HG02759 (cell line): ENCODE results near the gene NEK4.
"Not testable (repeated sequence)": the region's sequence is repeated elsewhere in the genome, so short reads cannot be mapped to it uniquely, and the experiment has no call there.

Source experiments
- ATAC-seq: cut with Tn5 transposase; IDR thresholded peaks from one replicate; pipeline ENCODE4 v1.9.1; 2021; ENCODE audit warnings: mild to moderate bottlenecking, moderate library complexity; ENCODE audit not compliant: unreplicated experiment

NEK4 gene

GRCh38 chr3:52779837-52780585, 9.3 kb upstream of the NEK4 start:
- ATAC-seq: no peak

GRCh38 chr3:52779011-52779836, 8.5 kb upstream of the NEK4 start:
- peak; percentile 82 for ATAC-seq

- no peak for ATAC-seq
These were observed 7.4 kb upstream of the NEK4 start for GRCh38 chr3:52777959-52778805.

- no peak for ATAC-seq
These were observed 6.6 kb upstream of the NEK4 start, which contains the start of gene ITIH1 for GRCh38 chr3:52777127-52777958. ITIH1 (plus strand) TSS chr3:52777599; CDS start chr3:52777616, 17 bp downstream.

- not testable (repeated sequence) for ATAC-seq
These were observed 5.7 kb upstream of the NEK4 start for GRCh38 chr3:52776486-52776885.

GRCh38 chr3:52775877-52776276, 5.1 kb upstream of the NEK4 start:
- no peak for ATAC-seq

GRCh38 chr3:52774901-52775864, 4.4 kb upstream of the NEK4 start:
- ATAC-seq: no peak

- no peak for ATAC-seq
These were observed 3.5 kb upstream of the NEK4 start for GRCh38 chr3:52774066-52774713.

GRCh38 chr3:52773361-52774065, 2.8 kb upstream of the NEK4 start:
- no peak for ATAC-seq

- no peak for ATAC-seq
These were observed 962 bp upstream of the NEK4 start for GRCh38 chr3:52771702-52772101.

- ATAC-seq: no peak
These were observed 568 bp upstream of the NEK4 start for GRCh38 chr3:52771334-52771681.

- ATAC-seq: no peak
These were observed 819 bp downstream of the NEK4 start for GRCh38 chr3:52769786-52770455.

- ATAC-seq: no peak
These were observed 7.3 kb downstream of the NEK4 start for GRCh38 chr3:52763466-52763865.

GRCh38 chr3:52756141-52756540, 14.6 kb downstream of the NEK4 start:
- no peak for ATAC-seq

GRCh38 chr3:52754373-52754772, 16.4 kb downstream of the NEK4 start:
- no peak for ATAC-seq

- ATAC-seq: no peak
These were observed 18.6 kb downstream of the NEK4 start for GRCh38 chr3:52752045-52752660.

- ATAC-seq: no peak
These were observed 27.0 kb downstream of the NEK4 start for GRCh38 chr3:52743721-52744120.
